ENCODE data around the gene MRPS5.
A peak's percentile ranks its signal among the peaks of the same experiment; 100 is the strongest.

The MRPS5 gene

DNA sequence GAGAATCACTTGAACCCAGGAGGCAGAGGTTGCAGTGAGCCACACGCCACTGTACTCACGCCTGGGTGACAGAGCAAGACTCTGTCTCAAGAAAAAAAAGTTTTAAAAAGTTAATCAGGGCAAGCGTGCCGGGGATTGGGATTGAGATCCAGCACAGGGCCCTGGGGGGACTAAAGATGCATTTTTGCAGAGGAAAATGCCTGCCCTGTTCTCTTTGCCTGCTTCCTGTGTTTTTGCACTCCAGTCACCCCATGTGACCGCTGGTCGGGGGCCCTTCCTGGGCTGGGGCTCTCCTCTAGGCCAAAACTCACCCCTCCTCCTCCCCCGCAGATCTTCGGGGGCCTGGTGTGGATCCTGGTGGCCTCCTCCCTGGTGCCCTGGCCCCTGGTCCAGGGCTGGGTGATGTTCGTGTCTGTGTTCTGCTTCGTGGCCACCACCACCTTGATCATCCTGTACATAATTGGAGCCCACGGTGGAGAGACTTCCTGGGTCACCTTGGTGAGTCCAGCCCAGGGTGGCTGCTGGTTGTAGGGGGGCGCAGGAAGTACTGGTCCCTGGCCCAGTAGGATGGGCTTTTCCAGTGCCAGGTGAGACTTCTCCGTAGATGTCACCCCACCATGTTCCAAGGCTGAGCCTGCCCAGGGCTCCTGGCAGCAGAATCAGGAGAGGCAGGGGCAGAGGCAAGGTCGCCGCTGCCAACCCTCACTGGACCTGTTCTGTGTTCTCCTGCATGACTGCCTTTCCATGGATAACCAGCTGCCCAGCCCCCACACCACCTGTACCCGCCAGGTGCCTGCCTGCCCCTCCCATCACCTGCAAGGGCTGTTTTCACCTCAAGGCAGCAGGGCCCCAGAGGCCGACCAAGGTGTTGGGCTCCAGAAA is 73.7 kb downstream of the MRPS5 start:
- TF ChIP-seq, protein P1, sequence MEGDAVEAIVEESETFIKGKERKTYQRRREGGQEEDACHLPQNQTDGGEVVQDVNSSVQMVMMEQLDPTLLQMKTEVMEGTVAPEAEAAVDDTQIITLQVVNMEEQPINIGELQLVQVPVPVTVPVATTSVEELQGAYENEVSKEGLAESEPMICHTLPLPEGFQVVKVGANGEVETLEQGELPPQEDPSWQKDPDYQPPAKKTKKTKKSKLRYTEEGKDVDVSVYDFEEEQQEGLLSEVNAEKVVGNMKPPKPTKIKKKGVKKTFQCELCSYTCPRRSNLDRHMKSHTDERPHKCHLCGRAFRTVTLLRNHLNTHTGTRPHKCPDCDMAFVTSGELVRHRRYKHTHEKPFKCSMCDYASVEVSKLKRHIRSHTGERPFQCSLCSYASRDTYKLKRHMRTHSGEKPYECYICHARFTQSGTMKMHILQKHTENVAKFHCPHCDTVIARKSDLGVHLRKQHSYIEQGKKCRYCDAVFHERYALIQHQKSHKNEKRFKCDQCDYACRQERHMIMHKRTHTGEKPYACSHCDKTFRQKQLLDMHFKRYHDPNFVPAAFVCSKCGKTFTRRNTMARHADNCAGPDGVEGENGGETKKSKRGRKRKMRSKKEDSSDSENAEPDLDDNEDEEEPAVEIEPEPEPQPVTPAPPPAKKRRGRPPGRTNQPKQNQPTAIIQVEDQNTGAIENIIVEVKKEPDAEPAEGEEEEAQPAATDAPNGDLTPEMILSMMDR (IDR thresholded peaks at IDR 0.05): no peak
- Histone ChIP-seq H3K4me3 (no peak overlapping the region), H3K27ac (no peak overlapping the region)
- no peak for DNase-seq (ENCODE audit: low spot score)

DNA sequence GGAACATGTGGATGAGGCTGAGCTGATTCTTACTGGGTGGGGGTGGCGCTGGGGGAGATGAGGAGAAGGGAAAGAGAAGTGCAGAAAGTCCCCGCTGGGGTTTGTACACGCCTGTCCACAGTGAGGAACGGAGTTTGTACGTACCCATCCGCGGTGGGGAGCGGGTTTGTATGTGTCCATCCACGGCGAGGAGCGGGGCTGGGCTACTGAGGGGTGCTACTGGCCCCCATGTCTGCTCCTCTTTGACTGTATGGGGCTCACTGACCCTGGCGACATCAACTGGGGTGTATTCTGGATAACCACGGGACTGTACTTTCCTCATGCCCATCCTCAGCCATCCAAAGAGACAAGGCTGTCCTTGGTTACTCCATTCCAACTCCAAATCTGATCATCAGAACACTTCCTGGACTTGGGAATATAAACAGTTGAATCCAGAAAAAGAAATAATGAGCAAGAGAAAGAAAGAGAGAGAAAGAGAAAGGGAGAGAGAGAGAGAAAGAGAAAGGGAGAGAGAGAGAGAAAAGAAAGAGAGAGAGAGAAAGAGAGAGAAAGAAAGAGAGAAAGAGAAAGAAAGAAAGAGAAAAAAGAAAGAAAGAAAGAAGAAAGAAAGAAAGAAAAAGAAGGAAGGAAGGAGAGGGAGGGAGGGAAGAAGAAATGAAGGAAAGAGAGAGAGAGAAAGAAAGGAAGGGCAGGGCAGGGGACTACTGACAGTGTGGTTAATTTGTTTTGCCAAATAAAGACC is 75.1 kb downstream of the MRPS5 start:
- TF ChIP-seq, protein P1 (IDR thresholded peaks at IDR 0.05): no peak
- no peak for DNase-seq (ENCODE audit: low spot score)
- H3K27ac ChIP-seq: no peak overlapping the region
- no peak overlapping the region for H3K4me3 ChIP-seq

GRCh38 chr2:95044601-95045000 is 77.0 kb downstream of the MRPS5 start:
- no peak for DNase-seq (ENCODE audit: low spot score)
- TF ChIP-seq, protein P1 (IDR thresholded peaks at IDR 0.05): no peak
- no peak overlapping the region for H3K27ac ChIP-seq
- H3K4me3 ChIP-seq: no peak overlapping the region

DNA sequence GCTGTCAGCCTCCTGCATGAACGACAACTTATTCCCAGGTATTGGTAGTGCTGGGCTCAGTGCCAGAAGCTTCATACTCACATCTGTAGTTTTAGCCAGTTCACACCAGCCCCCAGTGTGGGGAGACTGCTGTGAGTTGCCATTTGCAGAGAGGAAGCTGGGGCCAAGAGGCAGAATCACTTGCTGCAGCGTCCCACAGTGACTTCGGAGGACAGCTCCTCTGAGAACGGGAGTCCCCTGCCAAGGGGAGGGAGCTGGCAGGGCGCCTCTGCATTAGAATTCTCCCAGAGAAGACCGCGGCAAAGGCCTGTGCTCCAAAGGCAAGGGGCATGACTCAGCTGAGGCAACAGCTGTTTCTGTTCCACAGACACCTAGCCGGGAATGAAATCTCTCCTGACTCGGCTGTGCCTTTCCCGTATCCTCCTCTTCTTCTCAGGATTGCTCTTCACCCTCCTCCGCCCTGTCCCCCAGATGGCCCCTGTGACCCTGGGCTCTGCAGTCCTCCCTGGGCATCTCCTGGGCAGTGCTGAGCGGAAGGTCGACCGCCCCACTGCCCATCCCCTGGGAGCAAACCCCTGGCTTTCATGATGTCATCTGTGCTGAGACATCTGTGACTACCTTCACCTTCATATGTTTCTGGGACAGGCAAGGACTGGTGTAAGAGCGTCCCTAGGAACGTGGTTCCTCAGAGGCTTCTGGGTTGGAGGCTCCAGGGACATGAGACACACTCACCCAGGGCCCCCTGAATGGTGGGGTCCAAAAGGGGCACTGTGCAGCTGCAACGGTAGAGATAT is 78.1 kb downstream of the MRPS5 start:
- Histone ChIP-seq H3K4me3 (peak overlapping the region; percentile 8), H3K27ac (peak overlapping the region; percentile 33 to 35)

DNA sequence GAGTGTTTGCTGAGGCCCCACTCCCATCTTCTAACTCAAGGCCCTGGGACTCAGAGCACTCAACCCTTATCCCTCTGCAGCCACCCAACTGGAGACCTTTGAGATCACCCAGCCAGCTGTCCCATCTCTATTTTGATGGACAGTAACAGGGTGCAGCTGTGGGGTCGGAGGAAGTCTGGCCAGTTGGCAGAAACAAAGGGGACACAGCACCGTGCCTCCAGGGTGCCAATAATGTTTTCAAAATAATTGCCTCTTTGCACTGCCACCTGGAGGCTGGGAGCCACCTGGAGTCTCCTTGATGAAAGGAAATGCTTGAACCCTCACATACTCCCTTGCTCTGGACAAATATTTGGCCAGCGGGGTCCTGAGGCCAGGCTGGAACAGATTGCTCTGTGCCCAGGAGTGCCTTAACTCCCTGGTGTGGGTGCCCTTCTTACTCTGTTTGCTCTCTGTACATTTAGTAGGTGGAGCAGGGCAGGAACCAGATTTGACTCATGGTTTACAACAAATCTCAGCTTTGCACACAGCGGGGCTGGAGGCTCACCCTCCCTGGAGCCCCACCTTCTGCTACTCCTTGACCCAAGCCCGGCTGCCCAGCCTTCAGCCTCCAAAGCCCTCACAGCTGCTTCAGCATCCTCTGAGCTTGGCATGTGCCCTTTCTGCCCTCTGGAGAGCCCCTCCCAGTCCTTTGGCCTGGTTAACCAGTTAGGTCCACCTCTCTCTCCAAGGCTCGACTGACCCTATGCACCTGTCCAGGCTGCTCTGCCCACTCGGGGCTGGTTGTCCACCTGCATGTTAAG is 78.9 kb downstream of the MRPS5 start:
- no peak for DNase-seq (ENCODE audit: low spot score)
- Histone ChIP-seq H3K27ac (peak overlapping the region in 1 of 2 donors; percentile 35), H3K4me3 (peak overlapping the region; percentile 8)
- TF ChIP-seq, protein P1 (IDR thresholded peaks at IDR 0.05): no peak

More for the DNA sequence above, 78.1 kb downstream of the MRPS5 start:
- TF ChIP-seq, protein P1 (IDR thresholded peaks at IDR 0.05): no peak
- DNase-seq (ENCODE audit: low spot score): peak; percentile 85

DNA sequence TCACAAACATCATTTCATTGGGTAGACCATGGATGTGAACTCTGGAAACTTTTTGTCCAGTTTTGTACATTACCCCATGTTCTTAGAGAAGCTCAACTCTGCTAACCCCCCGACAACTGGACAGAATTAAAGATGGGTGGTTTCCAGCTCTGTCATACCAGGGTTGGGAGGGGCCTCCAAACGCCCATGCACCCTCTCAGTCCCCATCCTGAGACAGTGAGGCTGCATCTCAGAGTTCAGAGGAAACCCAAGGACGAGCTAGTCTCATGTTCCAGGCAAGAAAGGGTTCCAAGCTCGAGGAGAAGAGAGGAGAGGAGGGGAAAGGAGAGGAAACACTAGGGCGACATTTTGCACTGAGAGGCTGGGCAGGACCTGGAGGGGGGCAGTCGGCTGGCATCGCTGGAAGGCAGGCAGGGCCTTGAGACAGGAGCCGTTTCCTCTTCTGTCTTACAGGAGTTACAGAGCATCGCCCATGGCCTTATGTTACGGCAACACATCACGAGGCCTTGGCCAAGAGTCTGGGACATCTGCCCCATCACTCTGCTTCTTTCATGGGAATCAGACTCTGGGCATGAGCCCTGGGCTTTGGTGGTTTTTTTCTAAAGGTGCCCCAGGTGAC is 79.7 kb downstream of the MRPS5 start:
- no peak overlapping the region for H3K27ac ChIP-seq
- H3K4me3 ChIP-seq: no peak overlapping the region
- DNase-seq (ENCODE audit: low spot score): no peak
- TF ChIP-seq, protein P1 (IDR thresholded peaks at IDR 0.05): no peak
